ENCODE data around the gene UFC1. TPM values are rescaled to one million over a fixed set of nuclear protein-coding genes. Genes with fewer than 3 reads are reported as not detected.

UFC1 gene
- total RNA-seq, 1 donor from 2014 or later = 75.5 TPM

DNA sequence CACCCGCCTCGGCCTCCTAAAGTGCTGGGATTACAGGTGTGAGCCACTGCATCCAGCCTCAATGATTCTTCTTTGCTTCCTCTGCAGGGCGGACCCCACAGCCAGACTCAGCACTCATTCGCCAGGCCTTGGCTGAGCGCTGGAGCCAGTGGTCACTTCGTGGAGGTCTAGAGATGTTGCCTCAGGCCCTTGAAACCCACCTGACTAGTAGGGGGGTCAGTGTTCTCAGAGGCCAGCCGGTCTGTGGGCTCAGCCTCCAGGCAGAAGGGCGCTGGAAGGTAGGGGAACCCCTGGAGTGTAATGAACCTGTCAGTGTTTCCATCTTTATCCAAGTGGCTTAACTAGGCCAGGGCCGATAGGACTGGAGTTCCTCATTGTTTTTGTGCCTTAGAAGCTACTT, 15.1 kb downstream of the UFC1 start:
- DNase-seq (ENCODE audit: low spot score) = no peak

DNA sequence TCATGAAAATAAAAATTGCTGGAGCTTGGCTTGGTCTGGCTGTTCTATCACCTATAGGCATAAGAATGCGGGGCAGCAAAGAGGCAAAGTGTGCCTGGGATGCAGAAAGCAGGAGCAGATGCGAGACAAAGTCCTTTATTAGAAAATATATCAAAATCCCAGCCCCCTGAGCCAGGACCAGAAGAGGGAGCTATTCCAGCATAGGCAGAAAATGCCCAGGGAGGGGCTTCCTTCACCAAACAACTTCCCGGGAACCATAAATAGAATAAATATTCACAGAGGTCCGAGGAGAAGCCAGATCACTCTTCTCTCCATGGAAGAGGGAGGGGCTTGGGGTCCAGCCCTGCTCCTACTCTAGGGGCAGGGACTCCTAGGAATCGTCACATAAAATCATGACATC, 17.4 kb downstream of the UFC1 start:
- no peak for DNase-seq (ENCODE audit: low spot score)

DNA sequence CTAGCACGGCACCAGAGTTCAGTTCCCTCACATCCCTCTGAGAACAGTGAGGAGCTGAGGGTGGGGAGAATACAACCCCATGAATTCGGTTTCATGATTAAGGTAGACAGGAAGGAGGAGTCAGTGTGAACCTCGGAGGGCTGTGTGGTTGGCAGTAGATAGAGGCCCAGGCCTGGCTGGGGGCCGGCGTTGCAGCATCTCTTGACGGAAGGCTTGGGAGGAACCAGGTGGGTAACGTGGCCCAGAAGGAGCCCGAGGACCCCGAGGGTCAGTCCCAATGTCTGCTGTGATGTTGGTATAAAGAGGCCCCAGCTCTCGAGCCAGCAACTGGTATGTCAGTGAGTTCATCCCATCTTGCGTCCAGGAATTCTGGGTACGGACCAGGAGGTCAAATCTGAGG, 17.9 kb downstream of the UFC1 start:
- DNase-seq (ENCODE audit: low spot score) = no peak

DNA sequence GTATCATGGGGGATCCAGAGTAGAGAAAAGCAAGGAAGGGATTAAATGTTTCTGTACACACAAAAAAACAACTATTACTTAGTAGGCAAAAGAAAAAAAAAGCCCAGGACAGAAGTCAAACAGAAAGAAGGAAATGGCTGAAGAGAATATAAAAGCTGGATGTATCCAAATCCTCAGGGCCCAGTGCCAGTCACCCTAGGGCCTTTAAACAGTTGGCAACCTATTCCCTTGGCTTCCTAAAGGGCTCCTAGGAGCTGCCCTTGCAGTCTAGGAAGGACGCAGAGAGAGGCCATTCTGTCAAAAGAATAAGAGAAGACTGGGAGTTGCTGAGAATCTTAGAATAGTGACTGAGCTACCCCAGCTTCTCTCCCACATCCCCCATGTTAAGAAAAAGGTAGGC, 18.6 kb downstream of the UFC1 start:
- DNase-seq (ENCODE audit: low spot score) = no peak

DNA sequence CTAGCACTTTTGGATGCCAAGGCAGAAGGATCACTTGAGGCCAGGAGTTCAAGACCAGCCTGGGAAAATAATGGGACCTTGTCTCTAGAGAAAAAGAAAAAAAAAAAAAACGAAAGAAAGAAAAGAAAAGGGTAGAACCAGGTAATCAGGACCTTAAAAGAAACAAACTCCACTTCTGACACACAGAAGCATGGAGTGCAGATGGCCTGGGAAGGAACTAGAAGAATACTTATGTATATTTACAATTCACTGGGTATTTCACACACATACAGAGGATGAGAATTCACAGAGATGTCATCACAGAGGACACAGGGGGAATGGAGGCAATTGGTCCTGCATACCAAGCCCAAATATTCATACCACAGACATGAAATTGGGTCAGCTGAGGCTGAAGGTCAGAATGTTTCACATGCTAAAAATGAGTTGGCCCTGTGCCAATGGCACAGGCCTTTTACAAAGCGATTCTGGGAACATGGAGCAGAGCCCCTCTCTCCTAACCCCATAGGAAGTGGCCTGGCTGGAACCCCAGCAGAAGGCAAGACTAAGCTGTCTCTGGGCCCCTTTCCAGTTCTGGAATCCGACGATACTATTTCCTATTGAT, 19.1 kb downstream of the UFC1 start:
- DNase-seq (ENCODE audit: low spot score) = no peak

DNA sequence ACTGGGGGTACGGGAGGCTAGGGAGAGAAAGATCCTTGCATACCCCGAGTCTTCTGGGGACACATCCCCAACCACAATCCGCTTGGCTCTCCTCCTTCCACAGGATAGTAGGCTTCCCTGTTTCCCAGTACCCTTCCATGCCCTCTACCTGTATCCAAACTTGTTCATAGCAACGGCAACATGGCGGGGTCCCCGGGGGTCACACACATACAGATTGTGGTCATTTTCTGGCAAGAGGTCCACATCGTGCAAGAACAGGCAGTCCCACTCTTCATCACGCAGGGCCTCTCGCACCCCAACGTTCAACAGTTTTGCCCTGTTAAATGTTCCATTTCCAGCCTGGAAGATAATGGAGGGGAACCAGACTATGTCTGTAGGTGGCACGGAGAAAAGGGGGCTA, 19.9 kb downstream of the UFC1 start:
- no peak for DNase-seq (ENCODE audit: low spot score)

DNA sequence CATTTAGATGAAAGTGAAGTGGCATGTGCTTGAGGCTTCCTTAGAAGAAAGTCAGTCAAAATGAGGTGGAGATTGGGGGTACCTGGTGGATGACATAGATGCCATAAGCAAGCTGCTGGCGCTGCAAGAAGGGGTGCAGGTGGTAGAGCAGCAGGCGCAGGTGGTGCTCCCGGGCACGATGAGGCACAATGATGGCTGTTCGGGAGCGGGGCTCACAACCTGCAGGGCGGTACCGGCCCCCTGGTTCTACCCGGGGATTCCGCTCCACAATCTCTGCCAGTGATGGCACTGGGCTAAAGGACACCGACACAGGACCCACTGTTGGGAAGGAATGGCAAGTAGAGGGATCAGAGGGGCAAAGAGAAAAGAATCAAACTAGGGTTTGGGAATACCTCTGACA, 21.1 kb downstream of the UFC1 start:
- DNase-seq (ENCODE audit: low spot score) = no peak

DNA sequence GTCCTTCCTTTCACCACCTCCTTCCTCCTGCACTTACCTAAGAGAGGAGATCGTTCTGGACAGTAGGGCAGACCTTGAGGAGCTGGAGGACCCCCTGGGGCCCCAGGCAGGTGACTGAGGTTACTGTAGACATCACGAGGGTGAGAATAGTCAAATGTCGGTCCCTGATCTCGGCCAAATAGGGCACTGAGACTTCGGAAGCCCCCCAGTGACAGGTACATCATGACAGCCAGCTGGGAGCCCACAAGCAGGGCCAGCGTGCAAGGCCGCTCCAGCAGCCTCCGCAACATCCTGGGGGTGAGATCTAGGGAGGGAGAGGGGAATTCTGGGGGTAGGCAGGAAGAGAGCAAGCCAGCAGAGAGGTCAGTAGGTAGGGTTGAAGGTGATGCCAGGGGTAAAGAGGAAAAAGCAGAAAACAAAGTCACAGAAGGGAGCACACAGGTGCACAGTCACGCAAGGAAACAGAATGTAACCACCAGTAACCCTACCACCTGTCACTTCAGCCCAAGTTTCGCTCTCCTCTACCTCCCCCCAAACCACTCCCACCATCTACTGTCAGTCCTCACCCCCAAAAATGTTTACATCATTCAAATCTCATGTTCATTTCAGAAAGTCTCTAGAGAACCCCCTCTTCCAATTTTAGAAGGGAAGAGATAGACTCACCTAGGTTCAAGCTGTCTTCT, 22.1 kb downstream of the UFC1 start:
- no peak for DNase-seq (ENCODE audit: low spot score)

DNA sequence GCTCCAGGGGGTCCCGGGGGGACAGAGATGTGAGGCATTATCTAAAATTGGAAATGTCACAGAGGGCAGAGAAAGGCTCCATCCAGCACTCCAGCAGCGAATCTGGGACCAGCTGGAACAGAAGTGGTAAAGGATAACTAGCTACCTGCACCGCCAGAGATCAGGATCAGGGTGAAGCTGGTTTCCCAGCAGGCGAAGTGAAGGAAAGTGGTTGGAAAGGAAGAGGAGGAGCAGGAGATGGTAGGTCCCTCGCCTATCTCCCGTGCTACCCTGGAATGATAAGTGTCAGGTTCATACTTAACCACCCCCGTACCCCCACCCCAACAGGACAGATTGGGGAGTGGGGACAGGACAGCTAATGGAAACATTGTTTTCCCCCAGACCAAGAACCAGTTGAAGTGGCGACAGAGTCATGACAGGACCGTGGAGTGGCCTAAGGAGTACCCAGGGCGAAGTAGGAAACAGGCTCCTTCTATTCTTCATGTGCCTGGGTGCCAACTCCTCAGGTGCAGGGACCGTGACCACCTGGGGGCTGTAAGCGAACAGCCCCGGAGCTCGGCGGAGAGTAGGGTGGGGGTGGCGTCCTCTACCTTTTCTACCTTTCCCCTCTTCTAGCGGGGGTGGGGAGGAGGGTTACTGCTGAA, 22.8 kb downstream of the UFC1 start:
- no peak for DNase-seq (ENCODE audit: low spot score)

DNA sequence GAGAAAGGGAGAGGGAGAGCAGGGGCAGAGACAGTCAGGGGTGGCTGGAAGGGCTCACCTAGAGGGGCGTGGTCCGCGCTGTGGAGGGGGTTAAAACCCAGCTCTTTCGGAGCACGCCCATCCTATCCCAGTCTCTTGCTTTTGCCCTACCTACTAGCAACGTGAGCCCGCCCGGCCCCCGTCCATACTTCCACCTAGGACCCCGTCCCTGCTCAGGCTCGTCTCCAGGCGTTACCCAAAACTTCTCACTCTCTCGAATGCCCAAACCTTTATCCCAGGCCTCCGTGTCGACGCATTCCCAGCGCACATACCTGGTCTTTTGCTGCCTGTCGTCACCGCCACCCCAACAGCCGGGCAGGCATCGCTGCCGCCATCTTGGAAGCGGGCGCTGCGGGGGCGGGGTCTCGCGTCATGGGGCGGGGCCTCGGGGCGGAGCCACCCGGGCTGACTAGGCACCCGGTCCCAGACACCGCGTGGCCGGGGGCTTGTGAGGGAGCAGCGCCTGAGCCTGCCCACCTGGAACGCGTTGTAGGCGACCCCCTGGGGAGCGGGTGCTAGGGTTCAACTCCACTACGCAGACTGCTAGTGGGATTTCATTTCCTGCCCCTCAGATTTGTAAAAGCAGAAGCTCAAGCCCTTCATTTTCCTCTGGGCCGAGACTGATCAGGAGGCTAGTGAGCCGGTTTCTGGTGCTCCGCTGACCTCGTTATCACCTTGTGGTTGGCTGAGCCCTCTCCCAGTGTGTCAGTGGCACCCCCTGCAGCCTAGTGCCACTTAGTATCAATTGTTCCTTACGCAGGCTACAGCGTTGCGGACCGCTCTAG, 23.5 kb downstream of the UFC1 start, which contains the start of gene B4GALT3:
TSS of gene B4GALT3 (minus strand) at position 396 of the 824 bp plus-strand sequence. CDS start 1,447 bp downstream, outside the sequence.
- DNase-seq (ENCODE audit: low spot score) = peak; percentile 98

DNA sequence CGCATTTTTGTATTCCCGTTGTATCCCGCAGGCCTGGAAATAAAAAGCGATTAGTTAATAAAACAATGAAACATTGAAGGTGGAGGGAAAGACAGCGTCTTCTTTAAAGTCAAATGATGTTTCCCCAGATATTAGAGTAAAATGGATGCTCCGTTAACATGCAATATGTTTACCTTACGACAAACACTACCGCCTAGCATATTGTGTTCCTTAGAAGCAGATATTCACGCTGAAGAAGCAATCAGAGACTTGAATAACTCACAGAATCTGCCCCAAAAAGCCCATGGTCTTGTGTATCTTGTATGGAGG, 24.1 kb downstream of the UFC1 start:
- DNase-seq (ENCODE audit: low spot score) = no peak

DNA sequence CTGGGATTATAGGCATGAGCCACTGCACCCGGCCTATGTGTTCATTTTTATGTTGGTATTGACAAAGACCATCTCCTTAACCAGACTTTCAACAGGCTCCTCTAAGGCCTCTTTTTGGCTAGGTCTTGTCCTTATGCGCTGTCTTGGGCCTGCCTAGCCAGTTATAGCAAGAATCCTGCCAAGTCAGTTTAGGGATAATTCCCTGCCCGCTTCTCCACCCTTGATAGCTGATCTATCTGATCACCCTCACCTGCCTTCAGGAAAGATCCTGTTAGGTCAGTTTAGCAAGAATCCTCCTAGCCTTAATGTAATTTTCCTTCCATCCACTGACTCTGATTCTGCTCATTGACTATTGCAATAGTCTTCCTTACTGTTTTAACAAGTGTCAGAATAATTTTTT, 25.9 kb downstream of the UFC1 start:
- DNase-seq (ENCODE audit: low spot score) = no peak

DNA sequence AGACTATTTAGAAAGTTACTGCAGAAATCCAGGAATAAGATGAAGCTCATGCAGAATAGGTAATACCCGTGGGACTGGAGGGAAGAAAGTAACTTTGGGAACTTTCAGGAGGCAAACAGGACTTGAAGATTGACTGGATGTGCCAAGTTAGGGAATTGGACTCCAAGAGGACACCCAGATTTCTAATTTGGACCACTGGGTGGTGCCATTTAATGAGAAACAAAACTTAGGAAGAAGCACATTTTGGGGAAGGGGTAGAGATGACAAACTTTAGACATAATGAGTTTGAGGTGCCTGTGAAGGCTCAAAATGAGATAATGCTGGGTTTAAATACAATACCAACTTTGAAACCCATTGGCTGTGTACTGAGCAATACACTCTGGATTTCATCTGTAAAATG, 26.9 kb downstream of the UFC1 start:
- no peak for DNase-seq (ENCODE audit: low spot score)

DNA sequence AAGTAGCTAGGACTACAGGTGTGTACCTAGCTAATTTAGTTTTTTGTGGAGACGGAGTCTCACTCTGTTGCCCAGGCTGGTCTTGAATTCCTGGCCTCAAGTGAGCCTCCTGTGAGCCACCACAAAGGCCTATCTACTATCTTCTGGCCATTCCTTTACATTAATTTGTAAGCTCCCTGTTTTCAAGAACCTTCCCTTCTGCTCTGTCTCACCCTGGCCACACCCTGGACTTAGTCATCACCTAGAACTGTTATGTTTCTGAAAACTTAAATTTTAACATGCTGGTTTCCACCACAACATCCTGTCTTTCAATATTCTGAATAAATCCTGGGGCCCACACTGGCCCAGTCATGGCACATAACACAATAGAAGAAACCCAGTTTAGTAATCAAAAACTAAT, 28.4 kb downstream of the UFC1 start:
- DNase-seq (ENCODE audit: low spot score) = no peak

DNA sequence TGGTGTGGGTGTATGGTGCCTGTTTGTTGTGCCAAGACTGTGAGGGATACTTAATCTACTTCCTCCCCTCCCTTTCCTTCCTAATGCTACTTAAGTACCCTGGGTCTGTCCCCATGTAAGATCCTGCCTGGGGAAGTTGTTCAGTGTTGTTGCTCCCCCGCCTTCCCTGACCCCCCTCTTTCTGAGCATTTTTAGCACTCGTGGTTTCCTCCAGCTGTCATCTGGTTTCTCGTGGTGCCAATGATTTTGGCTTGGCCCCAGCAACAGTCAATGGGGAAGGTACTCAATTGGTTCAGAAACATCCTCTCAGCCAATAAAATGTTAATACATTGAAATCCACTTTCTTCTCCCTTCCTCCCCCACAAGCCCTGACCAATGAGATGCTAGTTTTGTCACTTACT, 31.5 kb downstream of the UFC1 start:
- no peak for DNase-seq (ENCODE audit: low spot score)

DNA sequence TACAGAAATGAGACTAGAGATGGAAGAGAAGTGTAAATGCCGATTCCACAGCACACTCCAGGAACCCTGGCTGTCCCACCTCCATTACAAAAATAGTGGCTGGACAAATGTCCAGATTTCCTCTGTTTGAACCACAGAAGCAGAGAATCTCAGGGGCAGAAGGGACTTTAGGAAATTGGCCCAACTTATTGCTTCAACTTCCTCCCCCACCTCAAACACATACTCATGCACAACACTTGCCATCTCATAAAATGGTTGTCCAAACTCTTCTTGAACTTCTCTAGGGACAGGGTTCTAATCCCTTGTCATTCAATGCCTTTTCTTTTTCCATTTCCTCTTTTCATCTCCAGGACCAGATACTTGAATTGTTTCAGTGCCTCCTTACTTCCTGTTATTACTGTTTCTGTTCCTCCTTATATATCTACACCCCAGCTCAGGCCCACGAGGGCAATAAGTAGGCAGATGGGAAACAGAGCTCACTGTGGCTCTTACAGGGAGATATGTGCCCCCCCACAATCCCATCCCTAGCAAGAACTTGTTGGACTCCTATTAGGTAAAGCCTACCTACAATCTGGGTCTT, 32.0 kb downstream of the UFC1 start:
- DNase-seq (ENCODE audit: low spot score) = no peak

DNA sequence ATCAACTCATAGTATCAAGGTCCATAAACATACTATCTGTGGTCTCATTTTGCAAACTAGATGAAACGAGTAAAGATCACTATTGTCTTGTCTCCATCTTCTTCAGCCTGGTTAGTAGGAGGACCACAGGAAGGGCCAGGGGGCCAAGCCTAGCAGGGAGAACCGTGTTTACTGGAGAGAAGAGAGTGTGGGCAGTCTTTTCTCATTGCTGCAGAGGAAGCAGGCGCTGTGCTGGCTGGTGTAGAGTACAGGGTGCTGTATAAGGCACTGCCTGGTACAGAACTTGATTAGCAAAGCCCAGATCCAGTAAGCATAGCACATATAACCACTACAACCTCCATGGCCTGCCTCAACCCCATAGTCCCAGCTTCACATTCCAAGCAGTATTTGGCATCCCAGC, 33.5 kb downstream of the UFC1 start:
- DNase-seq (ENCODE audit: low spot score) = no peak

DNA sequence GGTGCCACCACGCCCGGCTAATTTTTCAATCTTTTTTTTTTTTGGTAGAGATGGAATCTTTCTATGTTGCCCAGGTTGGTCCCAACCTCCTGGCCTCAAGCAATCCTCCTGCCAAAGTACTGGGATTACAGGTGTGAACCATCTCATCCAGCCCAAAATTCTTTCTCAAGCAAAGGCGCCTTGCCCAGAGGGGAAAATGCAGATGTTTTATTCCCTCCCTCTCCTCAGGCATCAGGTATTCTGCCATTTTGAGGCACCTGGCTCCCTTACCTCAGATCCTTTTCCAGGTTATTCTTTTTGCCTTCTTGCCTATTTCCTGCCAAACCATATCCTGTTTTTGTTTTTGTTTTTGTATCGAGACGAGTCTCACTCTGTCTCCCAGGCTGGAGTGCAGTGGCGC, 34.6 kb downstream of the UFC1 start:
- no peak for DNase-seq (ENCODE audit: low spot score)

DNA sequence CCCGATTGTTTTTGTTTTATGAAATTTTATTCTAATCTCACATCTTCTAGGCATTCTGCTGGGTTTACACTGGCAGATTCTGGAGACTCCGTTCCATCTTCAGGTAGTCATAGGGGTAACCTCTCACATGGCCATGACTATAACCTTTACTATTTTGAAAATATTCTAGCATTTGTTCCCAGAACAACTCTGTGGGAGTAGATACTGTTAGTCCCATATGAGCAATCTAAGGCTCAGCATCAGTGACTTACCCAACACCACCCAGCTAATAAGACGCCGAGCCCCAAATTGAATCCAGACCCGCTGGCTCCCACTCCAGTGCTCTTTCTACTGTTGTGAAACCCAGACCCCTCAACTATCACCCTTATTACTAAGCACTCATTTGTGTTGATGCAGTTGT, 35.3 kb downstream of the UFC1 start:
- DNase-seq (ENCODE audit: low spot score) = no peak

DNA sequence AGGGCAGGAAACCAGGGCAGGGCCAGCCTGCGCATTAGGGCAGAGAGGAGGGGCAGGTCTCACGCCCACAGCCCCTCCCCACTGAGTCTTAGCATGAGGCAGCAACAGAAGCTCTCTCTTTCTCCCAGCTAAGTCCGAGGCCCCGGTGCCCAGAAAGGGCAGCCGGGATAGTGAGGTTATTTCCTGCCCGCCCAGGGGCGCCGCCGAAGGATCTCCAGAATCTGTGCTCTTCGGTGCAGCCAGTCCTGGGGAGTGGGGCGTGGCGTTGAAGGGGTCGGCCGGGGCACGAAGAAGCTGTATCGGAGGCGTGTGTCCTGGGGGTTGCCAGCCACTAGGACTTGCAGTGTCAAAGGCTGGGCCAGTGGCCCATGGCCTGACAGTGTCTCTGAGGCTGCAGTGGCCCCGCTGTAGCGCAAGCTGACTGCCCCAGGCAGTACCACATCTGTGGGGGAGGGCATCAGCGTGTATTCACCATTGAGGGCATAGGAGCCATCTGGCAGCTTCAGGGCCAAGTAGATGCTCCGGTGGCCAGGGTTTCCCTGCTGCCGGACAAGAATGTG, 37.3 kb downstream of the UFC1 start:
- no peak for DNase-seq (ENCODE audit: low spot score)

DNA sequence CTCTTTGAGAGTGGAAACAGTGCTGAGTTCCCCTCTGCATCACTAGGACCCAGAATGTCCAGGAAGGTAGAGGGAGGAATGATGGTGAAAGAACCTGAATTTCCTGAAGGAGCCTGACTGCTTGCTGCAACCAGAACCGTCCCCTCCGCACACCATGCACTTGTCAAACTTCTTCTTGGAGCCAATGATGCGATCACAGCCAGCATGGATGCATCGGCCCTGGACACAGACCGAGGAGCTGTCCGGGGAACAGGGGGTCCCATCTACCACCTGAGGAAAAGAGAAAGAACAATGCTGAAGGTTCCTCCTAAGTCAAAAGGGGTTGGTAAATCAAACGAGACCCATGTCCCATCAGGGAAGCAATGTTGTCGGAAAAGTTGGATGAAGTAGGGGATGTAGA, 38.2 kb downstream of the UFC1 start:
- no peak for DNase-seq (ENCODE audit: low spot score)
